DND-41 (cell line): Measurements from ENCODE around the gene TM4SF5.

ENCODE experiments used
- ATAC-seq: fragments of 200-7000 bp; cut with Tn5 transposase; 3 replicates; pipeline ENCODE4 v1.9.1; 2021; ENCODE audit warnings: low read depth; ENCODE audit not compliant: insufficient read depth
- DNase-seq: peaks from one replicate; pipeline ENCODE4 v3.0.0-alpha.2; 2020
- H2AFZ ChIP-seq: 2 replicates; pipeline ENCODE4 v1.6.0; 2012; ENCODE audit warnings: low read depth, low read length
- H3K27ac ChIP-seq: 2 replicates; pipeline ENCODE4 v1.5.1; 2012; ENCODE audit warnings: low read length, inconsistent platforms
- H3K27me3 ChIP-seq: fragments of 200-600 bp; sonication (generic); 2 replicates; pipeline ENCODE4 v1.6.0; 2012; ENCODE audit warnings: low read length, mild to moderate bottlenecking, inconsistent platforms; ENCODE audit not compliant: insufficient read depth, poor library complexity
- H3K36me3 ChIP-seq: 2 replicates; pipeline ENCODE4 v1.5.1; 2012; ENCODE audit warnings: low read length, inconsistent platforms; ENCODE audit not compliant: insufficient read depth
- H3K4me1 ChIP-seq: 2 replicates; pipeline ENCODE4 v1.5.1; 2012; ENCODE audit warnings: mild to moderate bottlenecking, low read length; ENCODE audit not compliant: insufficient read depth
- H3K4me2 ChIP-seq: 2 replicates; pipeline ENCODE4 v1.6.0; 2012; ENCODE audit warnings: mild to moderate bottlenecking, moderate library complexity, low read length, inconsistent platforms; ENCODE audit not compliant: insufficient read depth
- H3K4me3 ChIP-seq, 2 experiments: fragments of 200-600 bp in 1 of 2; shearing (Covaris generic) in 1 of 2; 2 replicates each; pipeline ENCODE4 v1.5.1; 2012 to 2016; ENCODE audit warnings: inconsistent platforms in 2 of 2, low read length in 2 of 2, mild to moderate bottlenecking in 2 of 2, low read depth in 1 of 2, moderate library complexity in 1 of 2
- H3K79me2 ChIP-seq: 2 replicates; pipeline ENCODE4 v1.6.0; 2012; ENCODE audit warnings: low read length, inconsistent platforms; ENCODE audit not compliant: insufficient read depth
- H3K9ac ChIP-seq: 2 replicates; pipeline ENCODE4 v1.6.0; 2012; ENCODE audit warnings: low read depth, mild to moderate bottlenecking, inconsistent platforms, low read length, moderate library complexity
- H3K9me3 ChIP-seq: 2 replicates; pipeline ENCODE4 v1.5.1; 2012; ENCODE audit warnings: low read length, moderate library complexity, mild to moderate bottlenecking, inconsistent platforms; ENCODE audit not compliant: insufficient read depth, severe bottlenecking
- H4K20me1 ChIP-seq: 2 replicates; pipeline ENCODE4 v1.6.0; 2012; ENCODE audit warnings: low read length; ENCODE audit not compliant: insufficient read depth
- EZH2 ChIP-seq: IDR thresholded peaks from 3 replicates; pipeline ENCODE4 v1.6.1; 2012; ENCODE audit warnings: borderline replicate concordance, low read depth, mild to moderate bottlenecking, moderate library complexity, low read length, inconsistent platforms; ENCODE audit not compliant: severe bottlenecking
- TF ChIP-seq, protein P1 (sequence below): IDR thresholded peaks from 2 replicates; pipeline ENCODE4 v1.5.1; 2012; ENCODE audit warnings: borderline replicate concordance, low read length, moderate library complexity, mild to moderate bottlenecking; ENCODE audit not compliant: poor library complexity, severe bottlenecking; ENCODE audit errors: extremely low read depth

Gene TM4SF5

DNA sequence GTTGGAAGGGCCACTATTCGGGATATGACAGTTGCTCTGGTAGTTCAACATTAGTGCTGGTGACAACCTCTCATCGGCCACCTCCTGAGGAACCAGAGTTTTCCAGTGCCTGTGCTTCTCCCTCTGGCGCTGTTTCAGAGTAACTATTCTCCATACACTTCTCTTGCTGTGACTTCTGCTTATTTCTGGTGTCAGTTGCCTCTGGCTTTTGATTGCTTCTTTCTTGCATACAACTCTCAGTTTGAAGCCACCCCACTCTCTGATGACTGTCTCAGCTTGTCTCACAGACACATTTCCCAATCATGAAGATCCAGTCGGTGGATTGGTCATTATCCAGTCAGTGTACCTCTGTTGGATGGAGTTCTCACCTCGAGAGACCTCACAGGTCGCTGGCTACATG is 3.4 kb upstream of the TM4SF5 start:
- Histone ChIP-seq H3K36me3 (no peaks in the 10 kb centered on the region), H3K4me3 (no peak overlapping the region), H3K9ac (no peak overlapping the region), H3K79me2 (no peaks in the 10 kb centered on the region), H3K27ac (no peak overlapping the region), H3K4me1 (no peaks in the 10 kb centered on the region), H3K27me3 (peaks cover 2% of the 10 kb centered on the region), H4K20me1 (no peaks in the 10 kb centered on the region), H3K9me3 (no peaks in the 10 kb centered on the region), H2AFZ (no peak overlapping the region), H3K4me2 (no peak overlapping the region)
- no peak for ATAC-seq
- no peak for TF ChIP-seq EZH2
- TF ChIP-seq, protein P1, sequence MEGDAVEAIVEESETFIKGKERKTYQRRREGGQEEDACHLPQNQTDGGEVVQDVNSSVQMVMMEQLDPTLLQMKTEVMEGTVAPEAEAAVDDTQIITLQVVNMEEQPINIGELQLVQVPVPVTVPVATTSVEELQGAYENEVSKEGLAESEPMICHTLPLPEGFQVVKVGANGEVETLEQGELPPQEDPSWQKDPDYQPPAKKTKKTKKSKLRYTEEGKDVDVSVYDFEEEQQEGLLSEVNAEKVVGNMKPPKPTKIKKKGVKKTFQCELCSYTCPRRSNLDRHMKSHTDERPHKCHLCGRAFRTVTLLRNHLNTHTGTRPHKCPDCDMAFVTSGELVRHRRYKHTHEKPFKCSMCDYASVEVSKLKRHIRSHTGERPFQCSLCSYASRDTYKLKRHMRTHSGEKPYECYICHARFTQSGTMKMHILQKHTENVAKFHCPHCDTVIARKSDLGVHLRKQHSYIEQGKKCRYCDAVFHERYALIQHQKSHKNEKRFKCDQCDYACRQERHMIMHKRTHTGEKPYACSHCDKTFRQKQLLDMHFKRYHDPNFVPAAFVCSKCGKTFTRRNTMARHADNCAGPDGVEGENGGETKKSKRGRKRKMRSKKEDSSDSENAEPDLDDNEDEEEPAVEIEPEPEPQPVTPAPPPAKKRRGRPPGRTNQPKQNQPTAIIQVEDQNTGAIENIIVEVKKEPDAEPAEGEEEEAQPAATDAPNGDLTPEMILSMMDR, result no peak
- DNase-seq, result no peak

DNA sequence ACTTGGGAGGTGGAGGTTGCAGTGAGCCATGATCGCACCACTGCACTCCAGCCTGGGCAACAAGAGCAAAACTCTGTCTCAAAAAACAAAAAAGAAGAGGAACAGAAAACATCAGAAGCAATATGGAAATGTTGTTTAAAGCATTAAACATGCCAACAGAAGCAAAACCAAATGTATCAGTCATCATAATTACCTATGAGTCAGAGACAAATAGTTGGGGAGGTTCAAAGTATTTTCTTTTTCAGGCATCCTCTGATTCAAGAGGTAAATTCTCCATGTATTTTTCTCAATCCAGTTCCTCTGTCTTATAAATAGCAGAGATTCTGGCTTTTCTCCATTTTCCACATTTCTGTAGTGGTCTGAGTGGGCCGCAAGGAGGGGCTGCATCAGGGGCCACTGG is 2.1 kb upstream of the TM4SF5 start:
- no peaks in the 10 kb centered on the region for H3K36me3 ChIP-seq
- H3K27ac ChIP-seq, result no peak overlapping the region
- H2AFZ ChIP-seq, result no peak overlapping the region
- H3K9me3 ChIP-seq, result no peaks in the 10 kb centered on the region
- DNase-seq, result no peak
- no peak for TF ChIP-seq EZH2
- TF ChIP-seq, protein P1, result no peak
- H3K4me1 ChIP-seq, result no peaks in the 10 kb centered on the region
- H3K27me3 ChIP-seq, result peaks cover 5% of the 10 kb centered on the region
- no peak overlapping the region for H3K4me3 ChIP-seq
- no peak overlapping the region for H3K9ac ChIP-seq
- no peak for ATAC-seq
- no peaks in the 10 kb centered on the region for H4K20me1 ChIP-seq
- no peak overlapping the region for H3K4me2 ChIP-seq
- H3K79me2 ChIP-seq, result no peaks in the 10 kb centered on the region

DNA sequence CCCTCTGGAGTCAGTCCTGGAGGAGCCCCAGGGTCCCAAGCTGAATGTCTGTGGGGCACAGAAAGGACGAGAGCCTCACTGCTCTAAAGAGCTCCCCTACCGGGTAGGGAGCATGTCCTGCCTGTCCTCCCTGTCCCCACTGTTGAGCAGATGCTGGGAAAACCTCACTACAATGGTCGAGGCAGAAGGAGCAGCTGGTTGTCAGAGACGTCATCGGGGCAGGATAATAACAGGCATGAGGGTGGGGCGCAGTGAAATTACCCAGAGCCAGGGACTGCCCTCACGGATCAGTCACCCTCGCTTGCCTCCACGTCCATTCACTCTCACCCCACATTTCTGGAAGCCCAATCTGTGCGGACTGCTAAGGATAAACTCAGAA is 538 bp downstream of the TM4SF5 start:
- no peak overlapping the region for H3K27ac ChIP-seq
- no peak overlapping the region for H2AFZ ChIP-seq
- no peaks in the 10 kb centered on the region for H3K9me3 ChIP-seq
- H3K4me3 ChIP-seq, result no peak overlapping the region
- H3K27me3 ChIP-seq, result peaks cover 5% of the 10 kb centered on the region
- ATAC-seq, result no peak
- no peaks in the 10 kb centered on the region for H4K20me1 ChIP-seq
- DNase-seq, result no peak
- TF ChIP-seq, protein P1, result no peak
- TF ChIP-seq EZH2, result no peak
- no peaks in the 10 kb centered on the region for H3K79me2 ChIP-seq
- H3K4me1 ChIP-seq, result no peaks in the 10 kb centered on the region
- no peak overlapping the region for H3K9ac ChIP-seq
- no peak overlapping the region for H3K4me2 ChIP-seq
- no peaks in the 10 kb centered on the region for H3K36me3 ChIP-seq
